ENCODE results near the gene KIF17. TPM values are rescaled to one million over a fixed set of nuclear protein-coding genes. Genes with fewer than 3 reads are reported as not detected.

KIF17 gene
- total RNA-seq, 1 experiment from 2014 or later, result 2.4 TPM

GRCh38 chr1:20672265-20672632, 45.6 kb downstream of the KIF17 start:
- no peak for TF ChIP-seq ATF3 (IDR thresholded peaks at IDR 0.05)
- TF ChIP-seq POLR2A (IDR thresholded peaks at IDR 0.05; ENCODE audit: borderline replicate concordance, extremely low read depth, insufficient read depth, insufficient read length), result no peak
- no peak for TF ChIP-seq CEBPB (IDR thresholded peaks at IDR 0.05; ENCODE audit: low read depth)
- no peak for TF ChIP-seq SIN3A (IDR thresholded peaks at IDR 0.05; ENCODE audit: low read depth)
- TF ChIP-seq ZNF274 (IDR thresholded peaks at IDR 0.05; ENCODE audit: low read depth, low read length), result no peak
- no peak for TF ChIP-seq POLR2AphosphoS5 (IDR thresholded peaks at IDR 0.05; ENCODE audit: low read depth, low read length)
- no peak for TF ChIP-seq SRF (IDR thresholded peaks at IDR 0.05; ENCODE audit: low read depth)
- no peak for TF ChIP-seq REST (IDR thresholded peaks at IDR 0.05; ENCODE audit: low read depth)
- Histone ChIP-seq H3K4me1 (ENCODE audit: control insufficient read depth in 1 of 2, insufficient read depth in 2 of 2, low read length in 2 of 2) (no peaks in the 10 kb centered on the region), H3K9me2 (ENCODE audit: insufficient read depth) (no peaks in the 10 kb centered on the region), H3K9ac (ENCODE audit: low read length) (no peak overlapping the region), H3K4me2 (ENCODE audit: low read length) (no peak overlapping the region), H2AFZ (ENCODE audit: low read depth, low read length, poor library complexity, severe bottlenecking) (no peak overlapping the region), H4K20me1 (ENCODE audit: insufficient read depth) (no peaks in the 10 kb centered on the region), H3K27me3 (ENCODE audit: insufficient read depth, low read length) (no peaks in the 10 kb centered on the region), H3K27ac (ENCODE audit: low read depth, low read length) (no peak overlapping the region), H3K79me2 (ENCODE audit: insufficient read depth, low read length) (no peaks in the 10 kb centered on the region), H3K36me3 (ENCODE audit: control insufficient read depth in 1 of 2, insufficient read depth in 2 of 2, low read length in 2 of 2) (no peaks in the 10 kb centered on the region), H3K9me3 (ENCODE audit: control insufficient read depth in 1 of 2, insufficient read depth in 1 of 2, low read depth in 1 of 2, low read length in 2 of 2) (no peaks in the 10 kb centered on the region), H3K4me3 (replicated peaks in 1 of 2; ENCODE audit: low read depth in 1 of 2, low read length in 2 of 2) (no peak overlapping the region)
- RAD21 ChIA-PET (ENCODE audit: low non-redundant PET in 1 of 2, low total read pairs in 2 of 2, uncharacterized antibody in 2 of 2, unreplicated experiment in 2 of 2), result no interaction called here
- POLR2A ChIA-PET, result no interaction called here
- DNase-seq (ENCODE audit: low read depth, low spot score) (no peak), ATAC-seq (no peak)
- intact Hi-C loops (cut with micrococcal nuclease), result no loop called here
- CTCF ChIA-PET, result no interaction called here
- no TSS peak for BruUV-seq (replicated peaks)

All from HCT116 (cell line).